GM12872 (cell line): Measurements from ENCODE around the gene ITCH.

Source experiments
- TF ChIP-seq, protein P1 (sequence below): IDR thresholded peaks from 3 replicates; pipeline ENCODE4 v1.5.1; 2011; ENCODE audit warnings: low read depth, mild to moderate bottlenecking, low read length, moderate library complexity; ENCODE audit not compliant: insufficient read depth

Gene ITCH

GRCh38 chr20:34495307-34495706, 132.2 kb downstream of the ITCH start:
- TF ChIP-seq, protein P1, sequence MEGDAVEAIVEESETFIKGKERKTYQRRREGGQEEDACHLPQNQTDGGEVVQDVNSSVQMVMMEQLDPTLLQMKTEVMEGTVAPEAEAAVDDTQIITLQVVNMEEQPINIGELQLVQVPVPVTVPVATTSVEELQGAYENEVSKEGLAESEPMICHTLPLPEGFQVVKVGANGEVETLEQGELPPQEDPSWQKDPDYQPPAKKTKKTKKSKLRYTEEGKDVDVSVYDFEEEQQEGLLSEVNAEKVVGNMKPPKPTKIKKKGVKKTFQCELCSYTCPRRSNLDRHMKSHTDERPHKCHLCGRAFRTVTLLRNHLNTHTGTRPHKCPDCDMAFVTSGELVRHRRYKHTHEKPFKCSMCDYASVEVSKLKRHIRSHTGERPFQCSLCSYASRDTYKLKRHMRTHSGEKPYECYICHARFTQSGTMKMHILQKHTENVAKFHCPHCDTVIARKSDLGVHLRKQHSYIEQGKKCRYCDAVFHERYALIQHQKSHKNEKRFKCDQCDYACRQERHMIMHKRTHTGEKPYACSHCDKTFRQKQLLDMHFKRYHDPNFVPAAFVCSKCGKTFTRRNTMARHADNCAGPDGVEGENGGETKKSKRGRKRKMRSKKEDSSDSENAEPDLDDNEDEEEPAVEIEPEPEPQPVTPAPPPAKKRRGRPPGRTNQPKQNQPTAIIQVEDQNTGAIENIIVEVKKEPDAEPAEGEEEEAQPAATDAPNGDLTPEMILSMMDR: no peak

DNA sequence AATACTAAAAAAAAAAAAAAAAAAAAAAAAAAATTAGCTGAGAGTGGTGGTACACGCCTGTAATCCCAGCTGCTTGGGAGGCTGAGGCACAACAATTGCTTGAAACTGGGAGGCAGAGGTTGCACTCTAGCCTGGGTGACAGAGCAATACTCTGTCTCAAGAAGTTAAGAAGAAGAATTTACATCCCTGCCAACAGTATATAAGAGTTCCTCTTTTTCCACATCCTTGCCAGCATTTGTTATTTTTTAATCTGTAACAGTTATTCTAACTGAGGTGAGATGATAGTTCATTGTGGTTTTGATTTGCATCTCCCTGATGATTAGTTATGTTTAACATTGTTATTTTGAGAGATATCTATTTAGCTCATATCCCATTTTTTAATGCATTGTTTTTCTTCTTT, 132.8 kb downstream of the ITCH start:
- TF ChIP-seq, protein P1: no peak

GRCh38 chr20:34500823-34501222, 137.8 kb downstream of the ITCH start:
- TF ChIP-seq, protein P1: no peak

- TF ChIP-seq, protein P1: no peak
These were observed 143.4 kb downstream of the ITCH start for GRCh38 chr20:34506480-34506879.

- TF ChIP-seq, protein P1: no peak
These were observed 144.8 kb downstream of the ITCH start for GRCh38 chr20:34507702-34508413.

DNA sequence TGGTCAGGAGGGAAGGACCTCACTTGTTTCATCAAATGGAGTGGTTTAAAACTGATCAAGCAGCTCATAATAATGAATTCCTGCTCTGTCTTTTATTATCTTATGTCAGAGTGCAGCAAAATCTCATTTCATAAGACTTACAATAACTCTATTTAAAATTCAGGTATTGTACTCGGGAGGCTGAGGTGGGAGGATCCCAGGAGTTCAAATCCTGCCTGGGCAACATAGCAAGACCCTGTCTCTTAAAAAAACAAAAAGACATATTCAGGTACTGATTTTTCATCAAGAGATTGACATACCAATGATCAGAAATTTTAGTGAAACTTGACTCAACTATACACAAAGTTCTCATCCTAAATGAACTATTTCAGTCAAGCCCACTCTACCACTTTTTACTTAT, 147.5 kb downstream of the ITCH start:
- TF ChIP-seq, protein P1: no peak

GRCh38 chr20:34511891-34512265, 148.8 kb downstream of the ITCH start:
- TF ChIP-seq, protein P1: no peak
